SK-N-SH treated with all-trans-retinoic acid at 6 μM for 48 hours (cell line): Measurements from ENCODE around the gene LINS1.

Source experiments
- ATAC-seq: fragments of 200-7000 bp; cut with Tn5 transposase; 3 replicates; pipeline ENCODE4 v1.9.1; 2020; ENCODE audit warnings: mild to moderate bottlenecking, moderate library complexity
- ARNTL ChIP-seq: fragments of 450-650 bp; formaldehyde crosslinking; IDR thresholded peaks from 2 replicates; pipeline ENCODE4 v1.5.0; 2020; ENCODE audit warnings: low read depth, mild to moderate bottlenecking, moderate library complexity, borderline replicate concordance
- BACH2 ChIP-seq: fragments of 250-450 bp; sonication (Bioruptor Pico); IDR thresholded peaks from 2 replicates; pipeline ENCODE4 v1.9.0; 2021; ENCODE audit warnings: mild to moderate bottlenecking, borderline replicate concordance
- CREB5 ChIP-seq: fragments of 250-450 bp; sonication (Bioruptor Pico); IDR thresholded peaks from 2 replicates; pipeline ENCODE4 v1.5.1; 2020; ENCODE audit warnings: low read depth, mild to moderate bottlenecking, moderate library complexity
- CSDC2 ChIP-seq: fragments of 250-450 bp; sonication (Bioruptor Pico); IDR thresholded peaks from 2 replicates; pipeline ENCODE4 v1.5.0; 2020; ENCODE audit warnings: mild to moderate bottlenecking, moderate library complexity
- CSRNP3 ChIP-seq: fragments of 250-450 bp; sonication (Bioruptor Pico); IDR thresholded peaks from 2 replicates; pipeline ENCODE4 v1.5.1; 2021; ENCODE audit warnings: mild to moderate bottlenecking, moderate library complexity
- ESRRG ChIP-seq: fragments of 250-450 bp; sonication (Bioruptor Pico); IDR thresholded peaks from 2 replicates; pipeline ENCODE4 v1.6.1; 2021; ENCODE audit warnings: mild to moderate bottlenecking
- GLIS3 ChIP-seq: fragments of 250-450 bp; sonication (Bioruptor Pico); IDR thresholded peaks from 2 replicates; pipeline ENCODE4 v1.5.0; 2020; ENCODE audit warnings: mild to moderate bottlenecking, moderate library complexity
- ISL1 ChIP-seq: fragments of 250-450 bp; sonication (Bioruptor Pico); IDR thresholded peaks from 2 replicates; pipeline ENCODE4 v2.1.2; 2022; ENCODE audit warnings: mild to moderate bottlenecking, moderate library complexity
- OSR1 ChIP-seq: fragments of 250-450 bp; sonication (Bioruptor Pico); IDR thresholded peaks from 2 replicates; pipeline ENCODE4 v1.8.0; 2022; ENCODE audit warnings: moderate library complexity, mild to moderate bottlenecking, inconsistent platforms
- PATZ1 ChIP-seq: fragments of 250-450 bp; sonication (Bioruptor Pico); IDR thresholded peaks from 2 replicates; pipeline ENCODE4 v1.8.0; 2020; ENCODE audit warnings: mild to moderate bottlenecking, moderate library complexity, borderline replicate concordance
- PPARA ChIP-seq: fragments of 250-450 bp; sonication (Bioruptor Pico); IDR thresholded peaks from 2 replicates; pipeline ENCODE4 v1.5.0; 2020; ENCODE audit warnings: mild to moderate bottlenecking, borderline replicate concordance
- RARB ChIP-seq: fragments of 250-450 bp; sonication (Bioruptor Pico); IDR thresholded peaks from 2 replicates; pipeline ENCODE4 v1.8.0; 2021; ENCODE audit warnings: mild to moderate bottlenecking, moderate library complexity
- SNAI2 ChIP-seq: fragments of 250-450 bp; sonication (Bioruptor Pico); IDR thresholded peaks from 2 replicates; pipeline ENCODE4 v1.5.0; 2020; ENCODE audit warnings: mild to moderate bottlenecking, moderate library complexity
- TCF4 ChIP-seq: fragments of 250-450 bp; sonication (Bioruptor Pico); IDR thresholded peaks from 2 replicates; pipeline ENCODE4 v1.8.0; 2021; ENCODE audit warnings: mild to moderate bottlenecking, moderate library complexity, borderline replicate concordance
- TOX ChIP-seq: fragments of 250-450 bp; sonication (Bioruptor Pico); IDR thresholded peaks from 2 replicates; pipeline ENCODE4 v1.8.0; 2021; ENCODE audit warnings: mild to moderate bottlenecking, moderate library complexity, borderline replicate concordance
- TSHZ2 ChIP-seq: fragments of 250-450 bp; sonication (Bioruptor Pico); IDR thresholded peaks from 2 replicates; pipeline ENCODE4 v1.5.0; 2020; ENCODE audit warnings: mild to moderate bottlenecking, moderate library complexity
- ZC3H10 ChIP-seq: fragments of 250-450 bp; sonication (Bioruptor Pico); IDR thresholded peaks from 2 replicates; pipeline ENCODE4 v1.5.1; 2021; ENCODE audit warnings: mild to moderate bottlenecking, moderate library complexity
- ZFP3 ChIP-seq: fragments of 250-450 bp; sonication (Bioruptor Pico); IDR thresholded peaks from 2 replicates; pipeline ENCODE4 v1.5.0; 2020; ENCODE audit warnings: mild to moderate bottlenecking, moderate library complexity
- ZFP30 ChIP-seq: fragments of 450-650 bp; formaldehyde crosslinking; IDR thresholded peaks from 2 replicates; pipeline ENCODE4 v1.5.0; 2022; ENCODE audit warnings: mild to moderate bottlenecking, moderate library complexity
- ZNF565 ChIP-seq: fragments of 450-650 bp; formaldehyde crosslinking; conservative IDR thresholded peaks from 2 replicates; pipeline ENCODE4 v1.5.0; 2020; ENCODE audit warnings: low read depth, mild to moderate bottlenecking, moderate library complexity
- ZNF70 ChIP-seq: fragments of 450-650 bp; formaldehyde crosslinking; IDR thresholded peaks from 2 replicates; pipeline ENCODE4 v1.5.0; 2020; ENCODE audit warnings: mild to moderate bottlenecking, moderate library complexity
- ZNF8 ChIP-seq: fragments of 450-650 bp; formaldehyde crosslinking; IDR thresholded peaks from 2 replicates; pipeline ENCODE4 v1.5.0; 2020; ENCODE audit warnings: mild to moderate bottlenecking, moderate library complexity

LINS1 gene

GRCh38 chr15:100531823-100532327 lies 70.1 kb downstream of the LINS1 start:
- ATAC-seq: no peak

GRCh38 chr15:100531204-100531603 lies 70.8 kb downstream of the LINS1 start:
- TF ChIP-seq CSDC2 (CRISPR knock-in tag): no peak
- no peak for TF ChIP-seq ZC3H10 (CRISPR knock-in tag)
- ATAC-seq: no peak

More at GRCh38 chr15:100531823-100532327, 70.1 kb downstream of the LINS1 start:
- TF ChIP-seq CSDC2 (CRISPR knock-in tag) (no peak), BACH2 (CRISPR knock-in tag) (no peak), RARB (CRISPR knock-in tag) (no peak), ZNF565 (CRISPR knock-in tag) (no peak), ZFP30 (CRISPR knock-in tag) (no peak), OSR1 (no peak)

- no peak for ATAC-seq
These were observed 72.4 kb downstream of the LINS1 start for GRCh38 chr15:100529556-100529955.

GRCh38 chr15:100528833-100529428 lies 73.1 kb downstream of the LINS1 start, which contains the start of gene CERS3:
Gene CERS3, minus strand, starts transcription at chr15:100528950. Its CDS starts 27,101 bp downstream, at chr15:100501849.
- no peak for ATAC-seq

More at GRCh38 chr15:100529556-100529955, 72.4 kb downstream of the LINS1 start:
- TF ChIP-seq ZFP30 (CRISPR knock-in tag) (no peak), TCF4 (CRISPR knock-in tag) (no peak), ZFP3 (no peak), RARB (CRISPR knock-in tag) (no peak), ESRRG (CRISPR knock-in tag) (no peak), GLIS3 (no peak), CSRNP3 (CRISPR knock-in tag) (no peak)

GRCh38 chr15:100526027-100526481 lies 75.9 kb downstream of the LINS1 start:
- no peak for TF ChIP-seq ISL1
- TF ChIP-seq CSDC2 (CRISPR knock-in tag): no peak
- TF ChIP-seq BACH2 (CRISPR knock-in tag): no peak
- TF ChIP-seq PPARA: no peak
- no peak for TF ChIP-seq RARB (CRISPR knock-in tag)
- no peak for TF ChIP-seq GLIS3
- no peak for TF ChIP-seq OSR1
- no peak for TF ChIP-seq SNAI2
- no peak for TF ChIP-seq TOX
- no peak for TF ChIP-seq ZNF8 (CRISPR knock-in tag)
- TF ChIP-seq ZFP3: no peak
- no peak for TF ChIP-seq TSHZ2 (CRISPR knock-in tag)
- no peak for TF ChIP-seq CSRNP3 (CRISPR knock-in tag)
- TF ChIP-seq CREB5 (CRISPR knock-in tag): no peak
- TF ChIP-seq PATZ1 (CRISPR knock-in tag): no peak
- TF ChIP-seq ZFP30 (CRISPR knock-in tag): no peak
- no peak for TF ChIP-seq ZNF70 (CRISPR knock-in tag)
- TF ChIP-seq, all 23 proteins: peak for 0
- no peak for ATAC-seq

More at GRCh38 chr15:100528833-100529428, 73.1 kb downstream of the LINS1 start, which contains the start of gene CERS3:
- TF ChIP-seq CSDC2 (CRISPR knock-in tag): no peak
- TF ChIP-seq ISL1: no peak
- no peak for TF ChIP-seq ARNTL
- no peak for TF ChIP-seq ZNF8 (CRISPR knock-in tag)
- TF ChIP-seq ZFP3: no peak
- no peak for TF ChIP-seq ESRRG (CRISPR knock-in tag)
- no peak for TF ChIP-seq ZNF565 (CRISPR knock-in tag)
